RCC 7860 (cell line): Measurements from ENCODE around the gene RANBP3.
"Not testable (repeated sequence)": the region's sequence is repeated elsewhere in the genome, so short reads cannot be mapped to it uniquely, and the experiment has no call there.

Experiments
- DNase-seq: peaks from one replicate; pipeline ENCODE4 v3.0.0-alpha.2; 2015; ENCODE audit warnings: low spot score
- FAIRE-seq: peaks from 2 replicates; lab custom pipeline; 2012; peaks lifted over from hg19 to GRCh38; lab: Jason Lieb, UNC

The RANBP3 gene, protein sequence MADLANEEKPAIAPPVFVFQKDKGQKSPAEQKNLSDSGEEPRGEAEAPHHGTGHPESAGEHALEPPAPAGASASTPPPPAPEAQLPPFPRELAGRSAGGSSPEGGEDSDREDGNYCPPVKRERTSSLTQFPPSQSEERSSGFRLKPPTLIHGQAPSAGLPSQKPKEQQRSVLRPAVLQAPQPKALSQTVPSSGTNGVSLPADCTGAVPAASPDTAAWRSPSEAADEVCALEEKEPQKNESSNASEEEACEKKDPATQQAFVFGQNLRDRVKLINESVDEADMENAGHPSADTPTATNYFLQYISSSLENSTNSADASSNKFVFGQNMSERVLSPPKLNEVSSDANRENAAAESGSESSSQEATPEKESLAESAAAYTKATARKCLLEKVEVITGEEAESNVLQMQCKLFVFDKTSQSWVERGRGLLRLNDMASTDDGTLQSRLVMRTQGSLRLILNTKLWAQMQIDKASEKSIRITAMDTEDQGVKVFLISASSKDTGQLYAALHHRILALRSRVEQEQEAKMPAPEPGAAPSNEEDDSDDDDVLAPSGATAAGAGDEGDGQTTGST

DNA sequence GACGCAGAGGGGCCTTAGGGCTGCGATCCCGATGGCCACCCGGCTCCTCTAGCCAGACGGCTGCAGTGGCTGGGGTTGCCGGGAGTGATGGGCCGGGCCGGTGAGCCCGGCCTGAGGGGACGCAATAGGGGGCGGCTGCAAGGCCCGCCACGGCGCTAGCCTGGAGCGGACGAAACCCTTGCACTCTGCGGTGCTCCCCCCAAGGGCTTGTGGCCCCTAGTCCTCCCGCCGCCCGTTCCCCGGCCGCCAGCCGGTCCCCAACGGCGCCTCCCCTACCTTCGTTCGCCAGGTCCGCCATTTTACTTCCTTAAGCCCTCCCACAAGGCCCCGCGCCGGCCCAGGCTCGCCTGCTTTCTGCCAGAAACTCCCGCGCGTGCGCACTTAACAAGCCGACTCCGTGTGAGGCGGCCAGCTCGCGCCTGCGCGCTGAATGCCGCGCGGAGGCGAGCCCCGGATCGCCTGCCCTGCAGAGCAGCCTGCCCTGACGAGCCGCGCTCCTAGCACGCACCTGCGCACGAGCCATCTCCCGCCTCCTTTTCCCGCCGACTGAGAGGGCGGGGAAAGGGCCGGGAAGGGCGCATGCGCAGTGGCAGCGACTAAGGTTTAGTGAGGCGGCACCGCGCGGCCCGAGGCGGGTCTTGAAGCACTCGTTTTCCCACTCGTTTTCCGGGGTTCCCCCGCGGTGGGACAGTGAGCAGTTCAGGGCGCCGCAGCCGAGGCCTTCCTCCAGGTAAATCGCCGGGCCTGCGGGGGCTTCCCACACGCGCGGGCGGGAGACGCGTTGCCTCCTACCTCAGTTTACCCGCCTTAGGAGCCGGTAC, at the start of gene RANBP3:
RANBP3 (minus strand) TSS at position 356 of the 821 bp plus-strand sequence; CDS start at position 298, 58 bp downstream.
- FAIRE-seq (peak; percentile 26), DNase-seq (peak; percentile 99)

DNA sequence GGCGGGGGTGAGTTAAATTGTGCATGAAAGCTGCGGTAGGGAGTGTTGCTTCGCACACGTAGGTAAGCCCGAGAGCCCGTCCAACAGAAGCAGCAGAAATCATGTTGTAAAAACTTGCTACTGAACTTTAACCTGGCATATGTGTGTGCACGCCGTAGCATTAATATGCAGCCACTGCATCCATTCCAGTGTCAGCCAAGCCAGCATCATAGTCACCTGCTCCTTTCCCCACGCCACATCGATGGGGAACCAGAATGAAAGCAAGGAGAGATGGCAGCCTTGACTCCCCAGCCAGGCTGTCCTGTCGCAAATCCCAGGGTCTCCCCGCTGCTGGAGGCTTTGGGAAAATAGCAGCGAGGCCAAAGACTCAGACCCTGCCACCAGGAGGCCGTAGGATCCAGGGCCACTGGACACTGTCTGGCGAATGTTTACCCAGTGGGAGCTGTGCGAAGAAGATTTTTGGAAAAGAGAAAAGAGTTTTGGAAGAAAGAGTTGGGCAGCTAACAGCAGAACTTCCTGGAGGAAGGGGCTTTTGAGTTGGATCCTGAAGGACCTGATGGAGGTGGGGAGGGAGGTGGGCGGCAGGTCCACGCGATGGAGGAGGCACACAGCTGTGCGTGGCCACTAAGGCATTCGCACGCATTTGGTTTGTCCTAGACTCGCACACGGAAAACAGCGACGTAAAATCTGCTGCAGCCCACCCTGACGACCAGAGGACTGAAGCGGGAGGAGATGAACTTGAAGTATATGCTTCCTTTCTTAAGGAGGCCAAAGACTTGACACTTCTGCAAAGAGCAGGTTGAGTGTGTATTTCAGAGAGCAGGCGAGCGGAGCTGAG, 48.7 kb upstream of the RANBP3 start:
- DNase-seq, result no peak
- FAIRE-seq, result no peak

DNA sequence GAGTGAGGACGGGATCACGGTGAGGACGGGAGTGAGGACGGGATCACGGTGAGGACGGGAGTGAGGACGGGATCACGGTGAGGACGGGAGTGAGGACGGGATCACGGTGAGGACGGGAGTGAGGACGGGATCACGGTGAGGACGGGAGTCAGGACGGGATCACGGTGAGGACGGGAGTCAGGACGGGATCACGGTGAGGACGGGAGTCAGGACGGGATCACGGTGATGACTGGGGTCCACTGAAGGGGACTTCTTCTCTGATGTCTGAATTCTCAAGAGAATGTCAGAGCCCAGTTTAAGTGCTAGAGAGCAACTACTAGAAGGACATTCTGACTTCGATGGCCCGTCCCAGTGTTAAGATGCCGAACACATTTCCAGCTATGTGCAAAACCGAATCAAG, 46.8 kb upstream of the RANBP3 start:
- DNase-seq, FAIRE-seq: not testable (repeated sequence)

DNA sequence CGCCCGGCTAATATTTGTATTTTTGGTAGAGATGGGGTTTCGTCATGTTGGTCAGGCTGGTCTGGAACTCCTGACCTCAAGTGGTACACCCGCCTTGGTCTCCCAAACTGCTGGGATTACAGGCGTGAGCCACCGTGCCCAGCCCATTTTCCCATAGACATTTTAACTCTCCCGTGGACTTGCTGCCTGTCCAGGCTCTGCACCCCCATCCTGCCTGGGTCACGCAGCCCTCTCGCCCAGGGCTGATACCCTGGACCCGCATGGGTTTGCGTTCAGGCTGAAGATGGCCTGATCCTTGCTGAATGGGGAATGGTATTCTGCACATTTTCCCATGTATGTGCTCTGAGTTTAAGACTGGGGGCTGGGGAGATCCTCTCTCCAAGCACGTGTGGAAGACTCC, 46.0 kb upstream of the RANBP3 start:
- FAIRE-seq, result no peak
- no peak for DNase-seq

DNA sequence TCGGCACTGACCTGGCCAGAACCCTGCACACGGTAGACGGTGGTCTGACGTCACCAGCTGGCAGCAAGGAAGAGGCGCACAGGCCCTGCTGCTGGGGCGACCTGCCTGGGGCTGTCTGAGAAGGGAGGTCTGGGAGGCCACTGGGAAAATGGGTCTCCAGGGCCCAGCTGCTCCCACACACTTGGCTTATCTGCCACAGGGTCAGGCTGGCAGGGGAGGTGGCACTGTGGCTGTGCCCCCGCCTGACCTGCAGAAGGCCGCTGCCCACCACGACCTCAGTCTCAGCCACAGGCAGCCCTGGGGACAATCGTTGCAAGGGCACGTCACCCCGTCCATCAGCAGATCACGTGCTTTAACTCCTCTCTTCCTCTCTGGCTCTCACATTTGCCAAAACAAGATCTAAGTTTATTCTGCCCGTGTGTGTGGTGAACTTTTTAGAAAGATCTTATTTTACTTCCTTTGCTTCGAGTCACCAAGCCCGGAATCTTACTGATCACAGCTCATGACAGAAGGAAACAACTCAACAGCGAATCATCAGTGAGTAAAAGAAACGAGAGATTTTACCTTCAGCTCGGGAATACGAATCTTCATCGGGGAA, 45.2 kb upstream of the RANBP3 start:
- no peak for FAIRE-seq
- DNase-seq, result peak; percentile 50

DNA sequence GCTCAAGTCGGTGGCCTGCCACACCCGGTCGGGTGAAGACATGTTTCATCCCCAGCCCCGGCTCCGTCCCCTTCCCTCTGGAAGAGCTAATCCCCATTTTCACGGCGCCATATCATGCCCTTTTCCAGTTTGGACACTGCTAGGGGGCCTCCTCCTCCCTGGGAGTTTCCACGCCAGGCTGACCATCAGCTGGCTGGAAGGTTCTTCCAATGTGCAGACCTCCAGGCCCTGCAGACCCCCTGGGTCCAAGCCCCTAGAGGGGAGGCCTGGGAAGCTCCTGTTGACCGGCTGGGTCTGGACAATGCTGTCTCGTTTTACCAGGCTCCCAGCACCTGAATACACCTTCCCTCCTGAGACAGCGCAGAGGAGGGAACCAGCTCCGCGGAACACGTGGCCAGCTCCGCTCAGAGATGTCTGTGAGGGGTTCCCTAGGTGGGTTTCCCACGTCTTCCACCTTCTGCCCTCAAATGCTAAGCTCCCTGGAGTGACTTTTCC, 44.7 kb upstream of the RANBP3 start:
- no peak for DNase-seq
- FAIRE-seq, result no peak

DNA sequence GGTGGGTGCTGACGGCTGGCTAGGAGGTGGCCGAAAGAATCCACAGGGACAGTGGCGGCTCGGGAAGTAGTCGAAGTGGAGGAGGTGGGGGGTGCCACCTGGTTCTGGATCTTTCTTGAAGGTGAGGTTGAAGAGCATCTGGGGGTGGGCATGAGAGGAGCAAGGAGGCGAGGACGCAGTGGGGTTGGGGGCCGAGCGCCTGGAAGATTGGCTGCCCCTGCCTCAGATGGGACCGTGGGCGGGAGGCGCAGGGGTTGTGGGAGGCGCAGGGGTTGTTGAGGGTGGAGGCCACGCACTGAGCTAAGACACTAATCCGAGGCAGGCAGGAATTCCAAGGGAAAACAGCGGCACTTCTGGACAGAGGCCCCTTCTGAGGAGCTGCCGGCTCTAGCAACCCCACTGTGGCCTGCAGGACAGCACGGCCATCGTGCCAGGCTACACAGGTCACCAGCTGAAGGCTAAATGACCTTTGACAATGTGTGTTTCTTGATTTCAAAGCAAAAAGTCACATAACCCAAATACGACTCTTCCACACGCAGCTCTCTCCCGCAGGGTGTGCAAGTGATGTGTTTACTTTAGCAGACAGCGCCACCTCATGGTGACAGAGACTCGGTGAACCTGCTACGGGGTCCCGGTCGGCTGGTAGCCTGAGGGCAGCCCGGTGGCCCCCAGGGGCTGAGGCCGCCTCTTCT, 44.1 kb upstream of the RANBP3 start:
- FAIRE-seq (no peak), DNase-seq (no peak)

DNA sequence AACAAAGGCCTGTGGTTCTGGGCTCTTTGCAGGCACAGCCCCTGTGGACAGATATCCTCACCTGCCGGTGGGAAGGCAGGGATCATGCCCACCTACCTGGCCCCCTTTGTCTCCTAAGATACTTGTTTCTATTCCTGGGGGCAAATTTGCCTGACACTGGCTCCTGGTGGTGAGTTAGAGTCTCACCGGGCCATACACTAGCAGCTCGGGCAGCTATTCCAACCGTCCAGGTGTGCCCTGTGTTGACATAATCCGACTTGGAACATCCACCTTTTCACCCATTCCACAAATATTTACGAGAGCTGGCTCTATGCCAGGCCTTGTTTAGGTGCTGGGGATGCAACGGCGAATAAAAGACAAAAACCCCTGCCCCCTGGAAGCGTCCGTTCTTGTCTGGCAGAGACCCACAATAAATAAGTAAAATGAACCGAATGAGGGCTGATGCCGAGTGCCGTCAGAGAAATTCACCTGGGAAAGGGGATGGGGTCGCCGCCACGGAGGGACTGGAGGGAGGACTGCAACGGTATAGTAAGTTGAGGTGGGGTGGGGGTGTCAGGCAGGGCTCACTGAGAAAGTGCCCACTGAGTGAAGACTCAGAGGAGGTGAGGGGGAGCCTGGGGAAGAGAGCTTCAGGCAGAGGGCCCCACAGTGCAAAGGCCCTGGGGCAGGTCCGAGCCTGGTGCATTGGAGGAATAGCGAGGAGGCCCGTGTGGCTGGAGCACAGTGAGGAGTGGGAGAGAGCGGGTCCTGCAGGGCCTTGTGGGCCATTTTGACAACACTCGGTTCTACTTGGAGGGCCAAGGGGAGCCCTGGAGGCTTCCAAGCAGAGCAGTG, 43.2 kb upstream of the RANBP3 start:
- no peak for DNase-seq
- FAIRE-seq, result no peak

DNA sequence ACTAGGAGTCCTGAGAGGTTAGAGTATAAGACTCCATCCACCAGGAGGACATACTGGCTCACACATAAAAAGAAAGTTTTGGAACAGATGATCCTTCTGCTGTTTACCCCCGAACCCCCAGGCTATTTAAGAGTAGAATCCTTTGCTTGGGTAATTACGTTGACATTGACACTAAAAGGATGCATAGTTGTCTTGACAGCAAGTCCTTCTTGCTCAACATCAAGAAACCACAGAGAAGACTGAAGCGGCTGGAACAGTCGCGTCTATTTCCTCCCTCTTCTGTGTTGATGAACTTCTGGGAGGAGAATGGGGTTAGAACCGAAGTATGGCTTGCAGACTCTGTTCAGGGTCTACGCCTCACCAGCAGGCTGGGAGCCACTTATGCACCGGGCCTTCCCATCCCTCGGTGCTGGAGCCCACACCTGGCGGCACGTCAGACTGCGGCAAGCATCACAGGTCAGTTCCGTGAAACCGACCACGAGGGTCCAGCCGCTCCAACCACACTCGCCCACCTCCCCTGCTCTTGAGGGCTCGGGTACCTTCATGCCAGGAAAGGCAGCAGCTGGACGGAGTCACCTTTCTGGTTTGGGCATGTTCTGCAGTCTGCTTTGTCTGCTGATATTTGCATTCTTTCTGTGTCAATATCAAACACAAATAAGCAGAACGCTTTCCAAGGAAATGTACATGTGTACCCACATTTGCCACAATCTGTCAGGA, 42.4 kb upstream of the RANBP3 start:
- FAIRE-seq (no peak), DNase-seq (no peak)

DNA sequence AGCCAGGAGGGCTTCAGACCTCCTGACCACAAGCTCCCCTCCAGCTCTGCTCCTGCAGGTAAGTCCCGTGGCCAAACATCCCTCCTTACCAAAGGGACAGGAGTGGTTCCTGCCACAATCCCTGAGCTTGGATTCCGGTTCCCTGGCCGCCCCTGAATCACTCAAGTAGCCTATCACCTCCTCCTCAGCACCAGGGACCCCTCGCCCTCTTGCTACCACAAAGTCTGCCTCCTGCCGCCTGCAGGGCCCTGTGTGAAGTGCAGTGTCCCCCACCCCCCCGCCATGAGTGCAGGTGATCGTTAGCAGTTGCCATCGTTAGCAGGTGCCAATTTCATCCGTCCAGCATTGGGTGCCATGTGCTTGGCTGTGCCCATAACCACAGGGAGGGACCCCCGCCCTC, 40.8 kb upstream of the RANBP3 start:
- FAIRE-seq (no peak), DNase-seq (no peak)

DNA sequence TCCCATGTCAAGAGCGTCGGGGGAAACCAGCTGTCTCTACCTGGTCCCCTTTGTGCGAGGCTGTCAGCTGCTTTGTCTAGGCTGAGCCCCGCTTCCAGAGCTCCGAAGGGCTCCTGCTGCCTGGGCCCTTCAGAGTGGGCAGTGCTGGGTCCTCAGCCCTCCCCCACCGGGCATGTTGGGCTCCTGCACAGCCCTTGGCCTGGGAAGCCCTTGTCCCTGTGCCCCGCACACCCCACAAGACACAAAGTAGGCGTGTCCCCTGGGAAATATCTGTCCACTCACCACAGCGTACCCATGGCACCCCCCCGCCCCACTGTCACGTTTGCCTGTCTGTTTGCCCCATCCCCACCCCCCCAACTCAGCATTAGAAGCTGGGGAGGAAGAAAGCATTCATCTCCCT, 39.6 kb upstream of the RANBP3 start:
- DNase-seq (no peak), FAIRE-seq (no peak)

DNA sequence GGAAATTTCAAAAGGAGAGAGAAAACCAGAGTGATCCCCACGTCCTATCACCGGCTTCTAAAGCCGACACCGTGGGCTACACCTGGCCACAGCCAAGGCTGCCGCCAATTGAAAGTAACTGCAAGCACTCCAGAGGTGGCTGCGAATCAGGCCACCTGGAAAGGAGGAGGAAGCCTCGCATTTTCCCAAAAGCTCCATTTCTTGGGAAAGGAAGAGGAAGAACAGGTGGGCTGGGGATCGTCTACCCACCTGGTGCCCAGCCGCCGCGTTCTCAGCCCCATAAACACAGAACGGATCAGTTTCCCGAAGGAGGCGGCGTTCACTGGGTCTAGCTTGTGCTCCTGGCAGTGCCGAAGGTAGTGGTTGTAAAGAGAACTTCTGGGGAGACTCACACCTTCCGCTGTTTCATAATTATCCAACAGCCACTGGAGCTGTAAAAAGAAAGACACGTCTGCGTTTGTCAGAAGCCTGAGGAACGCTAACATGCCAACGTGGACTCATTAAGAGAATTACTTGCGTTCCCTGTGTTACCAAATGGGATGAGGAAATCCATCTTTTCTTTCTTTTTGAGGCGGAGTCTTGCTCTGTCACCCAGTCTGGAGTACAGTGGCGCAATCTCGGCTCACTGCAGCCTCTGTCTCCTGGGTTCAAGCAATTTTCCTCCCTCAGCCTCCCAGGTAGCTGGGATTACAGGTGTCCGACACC, 38.1 kb upstream of the RANBP3 start:
- DNase-seq (no peak), FAIRE-seq (no peak)

DNA sequence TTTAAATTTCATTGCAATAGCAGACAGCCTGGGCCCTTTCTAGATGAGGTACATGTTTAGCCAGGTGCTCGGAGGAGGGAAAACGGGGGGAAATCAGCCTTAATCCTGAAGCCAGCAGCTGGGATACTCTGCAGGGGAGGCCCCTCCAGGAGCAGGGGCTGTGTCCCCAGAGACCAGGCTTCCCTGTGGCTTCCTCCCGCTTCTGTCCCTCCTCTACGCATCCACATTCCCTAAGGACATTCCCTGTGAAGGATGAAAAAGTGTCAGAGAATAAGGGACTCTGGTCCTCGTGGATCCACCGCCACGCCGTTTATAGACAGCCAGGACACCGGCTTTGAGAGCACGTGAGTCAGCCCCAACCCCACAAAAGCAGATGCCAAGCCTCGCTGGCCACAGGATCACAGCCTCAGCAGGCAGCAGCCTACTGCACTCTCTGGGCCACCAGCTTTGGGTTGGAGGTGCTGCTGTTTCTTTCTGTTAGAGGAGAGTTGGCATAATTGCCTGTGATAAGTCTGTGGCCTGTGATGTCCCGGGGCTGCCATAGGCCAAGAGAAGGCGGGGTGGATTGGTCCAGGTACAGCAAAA, 36.7 kb upstream of the RANBP3 start:
- FAIRE-seq (no peak), DNase-seq (no peak)

DNA sequence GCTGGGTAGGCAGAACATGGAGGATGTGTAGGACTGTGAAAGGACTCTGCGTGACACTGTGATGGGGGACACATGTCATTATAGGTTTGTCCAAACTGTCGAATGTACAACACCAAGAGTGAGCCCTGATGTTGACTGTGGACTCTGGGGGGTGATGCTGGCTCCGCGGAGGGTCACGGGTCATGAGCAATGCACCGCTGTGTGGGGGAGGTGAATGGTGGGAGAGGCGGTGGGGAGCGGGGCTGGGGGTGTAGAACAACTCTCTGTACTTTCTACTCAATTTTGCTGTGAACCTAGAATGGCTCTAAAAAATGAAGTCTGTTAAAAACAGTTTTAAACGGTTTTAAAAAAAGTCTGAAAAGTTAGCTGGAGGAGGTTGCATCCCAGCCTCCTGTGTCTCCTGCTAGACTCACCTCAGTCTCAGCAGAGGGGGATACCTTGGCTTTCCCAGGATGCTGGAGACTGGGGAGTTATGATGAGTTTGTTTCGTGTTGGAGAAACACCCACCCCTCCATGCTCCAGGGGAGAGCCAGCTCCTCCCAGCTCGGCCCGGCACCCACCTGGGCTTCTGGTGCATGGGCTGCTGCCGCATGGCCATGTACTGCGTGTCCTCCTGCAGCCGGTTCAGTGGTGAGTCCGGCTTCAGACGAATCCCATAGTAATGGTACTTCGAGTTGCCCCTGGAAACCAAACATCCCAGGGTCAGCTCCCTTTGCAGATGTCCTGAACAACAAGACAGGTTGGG, 34.7 kb upstream of the RANBP3 start:
- no peak for FAIRE-seq

DNA sequence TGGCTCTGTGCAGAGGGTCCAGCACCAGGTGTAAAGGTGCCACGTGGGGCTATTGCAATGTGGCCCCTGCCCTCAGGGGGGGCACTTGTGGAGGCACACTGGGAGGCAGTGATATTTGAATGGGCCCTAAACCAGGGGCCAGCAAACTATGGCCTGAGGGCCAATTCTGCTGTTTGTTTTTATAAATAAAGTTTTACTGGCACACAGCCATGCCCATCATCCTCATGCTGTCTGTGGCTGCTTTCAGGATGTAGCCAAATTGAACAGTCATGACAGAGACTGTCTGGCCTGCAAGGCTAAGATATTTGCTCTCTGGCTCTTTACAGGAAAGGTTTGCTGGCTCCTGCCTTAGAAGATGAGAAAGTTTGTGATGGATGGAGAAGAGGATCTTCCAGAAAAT, 33.9 kb upstream of the RANBP3 start:
- no peak for DNase-seq

More for the DNA sequence above, 34.7 kb upstream of the RANBP3 start:
- DNase-seq, result no peak

DNA sequence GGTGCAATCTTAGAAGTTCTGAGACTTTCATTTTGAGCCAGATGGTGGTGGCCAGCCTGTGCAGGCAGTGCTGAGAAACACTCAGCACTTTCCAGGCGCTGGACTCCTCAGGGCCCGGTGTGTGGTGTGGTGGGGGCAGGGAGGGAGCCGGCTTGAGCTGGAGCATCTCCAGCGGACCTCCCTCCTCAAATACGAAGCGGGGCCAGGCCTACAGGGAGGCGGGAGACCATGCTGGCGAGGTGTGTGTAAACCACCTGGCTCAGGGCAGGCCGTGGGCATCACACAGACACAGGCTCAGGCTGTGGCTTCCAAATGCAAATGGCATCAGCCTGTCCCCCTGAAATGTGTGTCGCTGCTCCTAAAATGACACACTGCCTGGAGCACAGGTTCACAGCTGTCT, 33.3 kb upstream of the RANBP3 start:
- DNase-seq (no peak), FAIRE-seq (no peak)

More for the DNA sequence above, 33.9 kb upstream of the RANBP3 start:
- no peak for FAIRE-seq
